H1 (cell line): Measurements from ENCODE around the gene SMYD1.

ENCODE experiments used
- EP300 ChIP-seq, 2 experiments: IDR thresholded peaks; 1 replicate in 1 of 2; 2 replicates in 1 of 2; pipeline ENCODE4 v1.6.1; 2011 to 2012; ENCODE audit warnings: low read depth in 2 of 2, low read length in 2 of 2, mild to moderate bottlenecking in 2 of 2, borderline replicate concordance in 1 of 2, inconsistent platforms in 1 of 2, moderate library complexity in 1 of 2
- EZH2 ChIP-seq: fragments of 200-600 bp; sonication (generic); IDR thresholded peaks from 2 replicates; pipeline ENCODE4 v1.7.1; 2012; ENCODE audit warnings: low read depth, mild to moderate bottlenecking, moderate library complexity, low read length, inconsistent platforms; ENCODE audit not compliant: severe bottlenecking
- HDAC2 ChIP-seq, 2 experiments: fragments of 300-600 bp in 1 of 2; sonication (generic) in 1 of 2; IDR thresholded peaks; 2 replicates each; pipeline ENCODE4 v1.6.1; 2011 to 2012; ENCODE audit warnings: low read depth in 2 of 2, low read length in 2 of 2, mild to moderate bottlenecking in 2 of 2, moderate library complexity in 2 of 2, borderline replicate concordance in 1 of 2, inconsistent platforms in 1 of 2
- POLR2A ChIP-seq, 2 experiments: IDR thresholded peaks; 1 replicate in 1 of 2; 2 replicates in 1 of 2; pipeline ENCODE4 v1.6.1; 2011; ENCODE audit warnings: low read depth in 2 of 2, low read length in 2 of 2, mild to moderate bottlenecking in 2 of 2; ENCODE audit errors: control extremely low read depth in 1 of 2
- RAD21 ChIP-seq, 2 experiments: IDR thresholded peaks in 1 of 2; conservative IDR thresholded peaks in 1 of 2; 2 replicates each; pipeline ENCODE4 v1.6.1; 2011; ENCODE audit warnings: low read depth in 2 of 2, low read length in 2 of 2, improper control_type of control experiment in 1 of 2, inconsistent platforms in 1 of 2, mild to moderate bottlenecking in 1 of 2, moderate library complexity in 1 of 2
- RNF2 ChIP-seq: fragments of 200-900, 300-1000 bp; sonication (generic); IDR thresholded peaks from 2 replicates; pipeline ENCODE4 v1.7.1; 2016; ENCODE audit warnings: borderline replicate concordance, low read depth, mild to moderate bottlenecking, antibody characterized with exemption, low read length; ENCODE audit not compliant: poor library complexity, severe bottlenecking; ENCODE audit errors: missing control alignments
- SIN3A ChIP-seq, 2 experiments: IDR thresholded peaks in 1 of 2; conservative IDR thresholded peaks in 1 of 2; 2 replicates each; pipeline ENCODE4 v1.6.1; 2011 to 2012; ENCODE audit warnings: low read length in 2 of 2, improper control_type of control experiment in 1 of 2, low read depth in 1 of 2, mild to moderate bottlenecking in 1 of 2
- TF ChIP-seq, protein P1 (sequence below): IDR thresholded peaks from 2 replicates; pipeline ENCODE4 v1.6.1; 2012; ENCODE audit warnings: inconsistent platforms

DNA sequence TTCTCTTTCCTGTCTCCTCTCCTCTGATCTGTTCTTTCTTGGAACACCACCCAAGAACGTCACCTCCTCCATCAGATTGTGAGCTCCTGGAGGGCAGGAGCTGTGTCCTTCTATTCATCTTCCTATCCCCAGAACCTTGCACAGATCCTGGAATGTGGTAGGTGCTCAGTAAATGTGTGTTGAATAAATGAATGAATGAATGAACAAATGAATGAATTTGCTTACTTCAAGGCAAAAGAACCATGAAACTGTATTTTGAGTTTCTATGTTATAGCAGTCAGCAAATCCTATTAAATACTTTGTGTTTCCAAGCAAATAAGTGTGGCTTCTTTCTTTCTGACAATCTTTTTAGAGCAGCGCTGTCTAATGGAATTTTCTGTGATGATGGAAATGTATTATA lies 45.4 kb downstream of the SMYD1 start:
- TF ChIP-seq SIN3A (conservative IDR thresholded peaks at IDR 0.05 in 1 of 2, IDR thresholded peaks at IDR 0.05 in 1 of 2; ENCODE audit: low read depth in 1 of 2, low read length in 2 of 2) (no peak), RAD21 (IDR thresholded peaks at IDR 0.05 in 1 of 2, conservative IDR thresholded peaks at IDR 0.05 in 1 of 2; ENCODE audit: low read depth in 2 of 2, low read length in 2 of 2) (no peak), POLR2A (IDR thresholded peaks at IDR 0.05; ENCODE audit: control extremely low read depth in 1 of 2, low read depth in 2 of 2, low read length in 2 of 2) (no peak), EP300 (IDR thresholded peaks at IDR 0.05; ENCODE audit: borderline replicate concordance in 1 of 2, low read depth in 2 of 2, low read length in 2 of 2) (no peak), EZH2 (no peak), HDAC2 (IDR thresholded peaks at IDR 0.05; ENCODE audit: borderline replicate concordance in 1 of 2, low read depth in 2 of 2, low read length in 2 of 2) (no peak), RNF2 (no peak)
- TF ChIP-seq, protein P1, sequence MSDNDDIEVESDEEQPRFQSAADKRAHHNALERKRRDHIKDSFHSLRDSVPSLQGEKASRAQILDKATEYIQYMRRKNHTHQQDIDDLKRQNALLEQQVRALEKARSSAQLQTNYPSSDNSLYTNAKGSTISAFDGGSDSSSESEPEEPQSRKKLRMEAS, result no peak
